HCT116 (cell line): ENCODE results near the gene RENBP. TPM values are rescaled to one million over a fixed set of nuclear protein-coding genes. Genes with fewer than 3 reads are reported as not detected.

ENCODE experiments used
- ATAC-seq: fragments of 200-7000 bp; cut with Tn5 transposase; 2 replicates; pipeline ENCODE4 v1.9.1; 2020; ENCODE audit warnings: mild to moderate bottlenecking, moderate library complexity
- BruUV-seq: library from RNA; stranded (reverse); fragments of 400-500 nt; replicated peaks from 2 replicates; lab custom pipeline; 2021; lab: Mats Ljungman, UMichigan
- CTCF ChIA-PET: fragments of 300-600 bp; sonication (Branson Sonifier 250); formaldehyde crosslinking; loops from one replicate; lab custom pipeline; 2021; ENCODE audit warnings: antibody characterized with exemption; lab: Charles Lee
- POLR2A ChIA-PET: fragments of 300-600, 350-600 bp; sonication (Branson Sonifier 250); formaldehyde crosslinking; loops from one replicate; lab custom pipeline; 2021; ENCODE audit warnings: antibody characterized with exemption; lab: Charles Lee
- RAD21 ChIA-PET, 2 experiments: fragments of 300-600 bp; sonication (Branson Sonifier 250); formaldehyde crosslinking; loops; one replicate each; lab custom pipeline; 2023; ENCODE audit warnings: low total read pairs in 2 of 2; ENCODE audit not compliant: uncharacterized antibody in 2 of 2, unreplicated experiment in 2 of 2, low non-redundant PET in 1 of 2; lab: Charles Lee
- DNase-seq: peaks from one replicate; pipeline ENCODE4 v3.0.0-alpha.2; 2010; ENCODE audit warnings: low read depth, low spot score
- H2AFZ ChIP-seq: fragments of 200-600 bp; shearing (Covaris generic), sonication (generic); 2 replicates; pipeline ENCODE4 v1.6.1; 2017; ENCODE audit warnings: low read depth, mixed run types, mixed read lengths, antibody characterized with exemption, low read length; ENCODE audit not compliant: poor library complexity, severe bottlenecking
- H3K27ac ChIP-seq: 2 replicates; pipeline ENCODE4 v1.5.1; 2012; ENCODE audit warnings: low read depth, low read length
- H3K27me3 ChIP-seq: fragments of 200-600 bp; sonication (generic); 2 replicates; pipeline ENCODE4 v1.6.1; 2016; ENCODE audit warnings: mixed run types, low read length, mixed read lengths; ENCODE audit not compliant: insufficient read depth
- H3K36me3 ChIP-seq, 2 experiments: fragments of 200-500 bp in 1 of 2; fragments of 200-600 bp in 1 of 2; sonication (Bioruptor generic) in 1 of 2; sonication (generic) in 1 of 2; 2 replicates each; pipeline versions ENCODE4 v1.5.1 to v1.6.1; 2014 to 2016; ENCODE audit warnings: low read length in 2 of 2, inconsistent platforms in 1 of 2, mixed read lengths in 1 of 2, mixed run types in 1 of 2; ENCODE audit not compliant: insufficient read depth in 2 of 2, control insufficient read depth in 1 of 2
- H3K4me1 ChIP-seq, 2 experiments: fragments of 200-600 bp in 1 of 2; sonication (generic) in 1 of 2; 2 replicates each; pipeline versions ENCODE4 v1.5.1 to v1.6.1; 2012 to 2017; ENCODE audit warnings: low read length in 2 of 2, inconsistent platforms in 1 of 2, mild to moderate bottlenecking in 1 of 2, mixed read lengths in 1 of 2, mixed run types in 1 of 2, moderate library complexity in 1 of 2; ENCODE audit not compliant: insufficient read depth in 2 of 2, control insufficient read depth in 1 of 2
- H3K4me2 ChIP-seq: fragments of 200-600 bp; sonication (generic); 2 replicates; pipeline ENCODE4 v1.6.1; 2017; ENCODE audit warnings: mixed run types, low read length, mixed read lengths
- H3K4me3 ChIP-seq, 2 experiments: fragments of 200-600 bp in 1 of 2; sonication (generic) in 1 of 2; replicated peaks in 1 of 2; 2 replicates each; pipeline ENCODE4 v1.5.1; 2011 to 2016; ENCODE audit warnings: low read length in 2 of 2, control low read depth in 1 of 2, low read depth in 1 of 2, mild to moderate bottlenecking in 1 of 2, mixed read lengths in 1 of 2, mixed run types in 1 of 2
- H3K79me2 ChIP-seq: fragments of 200-600 bp; sonication (generic); 2 replicates; pipeline ENCODE4 v1.6.1; 2017; ENCODE audit warnings: mild to moderate bottlenecking, mixed run types, low read length, moderate library complexity, mixed read lengths; ENCODE audit not compliant: insufficient read depth
- H3K9ac ChIP-seq: fragments of 200-600 bp; sonication (generic); 2 replicates; pipeline ENCODE4 v1.6.1; 2016; ENCODE audit warnings: low read length, mixed read lengths
- H3K9me2 ChIP-seq: fragments of 200-600 bp; sonication (generic), shearing (Covaris generic); 2 replicates; pipeline ENCODE4 v1.6.1; 2017; ENCODE audit warnings: mixed run types, mild to moderate bottlenecking, moderate library complexity; ENCODE audit not compliant: insufficient read depth
- H3K9me3 ChIP-seq, 2 experiments: fragments of 200-500 bp in 1 of 2; fragments of 200-600 bp in 1 of 2; sonication (Bioruptor generic) in 1 of 2; sonication (generic) in 1 of 2; 2 replicates each; pipeline ENCODE4 v1.6.1; 2014 to 2017; ENCODE audit warnings: low read length in 2 of 2, mixed read lengths in 2 of 2, inconsistent platforms in 1 of 2, low read depth in 1 of 2, mild to moderate bottlenecking in 1 of 2, mixed run types in 1 of 2, moderate library complexity in 1 of 2; ENCODE audit not compliant: control insufficient read depth in 1 of 2, insufficient read depth in 1 of 2
- H4K20me1 ChIP-seq: fragments of 200-600 bp; sonication (generic), shearing (Covaris generic); 2 replicates; pipeline ENCODE4 v1.6.1; 2017; ENCODE audit warnings: mixed run types, mild to moderate bottlenecking, moderate library complexity; ENCODE audit not compliant: insufficient read depth
- CEBPB ChIP-seq: IDR thresholded peaks from 2 replicates; pipeline ENCODE4 v1.6.1; 2012; ENCODE audit warnings: low read depth
- CTCF ChIP-seq, 3 experiments: fragments of 200-600 bp in 1 of 3; sonication (generic) in 1 of 3; IDR thresholded peaks in 2 of 3; conservative IDR thresholded peaks in 1 of 3; 2 replicates each; pipeline ENCODE4 v1.5.1; 2012 to 2017; ENCODE audit warnings: low read depth in 2 of 3, low read length in 2 of 3, antibody characterized with exemption in 1 of 3, borderline replicate concordance in 1 of 3, control low read depth in 1 of 3, mild to moderate bottlenecking in 1 of 3, mixed read lengths in 1 of 3, mixed run types in 1 of 3, moderate library complexity in 1 of 3; ENCODE audit not compliant: insufficient read depth in 1 of 3
- EGR1 ChIP-seq: IDR thresholded peaks from 2 replicates; pipeline ENCODE4 v1.6.1; 2012; ENCODE audit warnings: low read depth
- ELF1 ChIP-seq: IDR thresholded peaks from 2 replicates; pipeline ENCODE4 v1.6.1; 2012; ENCODE audit warnings: low read depth, borderline replicate concordance
- EZH2phosphoT487 ChIP-seq: fragments of 200-600 bp; IDR thresholded peaks from 2 replicates; pipeline ENCODE4 v1.6.1; 2018; ENCODE audit warnings: antibody characterized with exemption, borderline replicate concordance
- FOSL1 ChIP-seq: IDR thresholded peaks from 2 replicates; pipeline ENCODE4 v1.6.1; 2012; ENCODE audit warnings: low read depth
- JUND ChIP-seq: IDR thresholded peaks from 2 replicates; pipeline ENCODE4 v1.6.1; 2012
- POLR2AphosphoS5 ChIP-seq: IDR thresholded peaks from 2 replicates; pipeline ENCODE4 v1.6.1; 2011; ENCODE audit warnings: mild to moderate bottlenecking, low read depth, low read length, moderate library complexity
- RAD21 ChIP-seq: IDR thresholded peaks from 2 replicates; pipeline ENCODE4 v1.6.1; 2012; ENCODE audit warnings: low read depth, mild to moderate bottlenecking
- REST ChIP-seq: IDR thresholded peaks from 2 replicates; pipeline ENCODE4 v1.6.1; 2012; ENCODE audit warnings: low read depth
- SIN3A ChIP-seq: IDR thresholded peaks from 2 replicates; pipeline ENCODE4 v1.6.1; 2012; ENCODE audit warnings: low read depth
- SP1 ChIP-seq: IDR thresholded peaks from 2 replicates; pipeline ENCODE4 v1.6.1; 2012; ENCODE audit warnings: low read depth
- SRF ChIP-seq: IDR thresholded peaks from 2 replicates; pipeline ENCODE4 v1.6.1; 2012; ENCODE audit warnings: low read depth
- TCF7L2 ChIP-seq: IDR thresholded peaks from 2 replicates; pipeline ENCODE4 v1.7.0; 2011; ENCODE audit warnings: borderline replicate concordance, inconsistent platforms; ENCODE audit not compliant: insufficient read depth, insufficient read length; ENCODE audit errors: extremely low read depth
- YY1 ChIP-seq: IDR thresholded peaks from 2 replicates; pipeline ENCODE4 v1.6.1; 2011; ENCODE audit warnings: low read length, low read depth, moderate library complexity, mild to moderate bottlenecking; ENCODE audit not compliant: insufficient replicate concordance; ENCODE audit errors: extremely low read depth
- ZFX ChIP-seq: fragments of 450-650 bp; IDR thresholded peaks from 2 replicates; pipeline ENCODE4 v1.6.1; 2017
- ZNF274 ChIP-seq: fragments of 200-500 bp; sonication (Bioruptor generic); IDR thresholded peaks from 2 replicates; pipeline ENCODE4 v1.6.1; 2014; ENCODE audit warnings: mild to moderate bottlenecking, low read depth, low read length, inconsistent platforms
- intact Hi-C: fragments of 100-400 bp; cut with micrococcal nuclease; formaldehyde crosslinking; loops from 2 replicates; pipeline ENCODE4 v1.10.0; 2022
- total RNA-seq: library from RNA; stranded (reverse); gene quantifications from one replicate; pipeline ENCODE4 v1.2.1, GENCODE V29; 2021; ENCODE audit not compliant: unreplicated experiment
- TF ChIP-seq, protein P1 (sequence below): IDR thresholded peaks from 2 replicates; pipeline ENCODE4 v1.6.1; 2012

The RENBP gene
- total RNA-seq, 1 experiment from 2014 or later, result 1.3 TPM

GRCh38 chrX:153968754-153969124, 24.3 kb upstream of the RENBP start:
- intact Hi-C loops, result no loop called here
- H3K9ac ChIP-seq, result no peak overlapping the region
- peaks cover 9 to 18% of the 10 kb centered on the region in 2 experiments for H3K4me1 ChIP-seq
- no peak overlapping the region for H3K4me2 ChIP-seq
- peak overlapping the region; percentile 33; the same call in 1 of the 2 replicates for H3K27ac ChIP-seq
- POLR2A ChIA-PET, result no interaction called here
- RAD21 ChIA-PET, result interaction anchor here in 1 of 2 experiments (0.6 kb wide), 1 partner anchor 132 kb away, joined by 5 read pairs; no protein-coding TSS in a partner anchor
- no peaks in the 10 kb centered on the region for H3K27me3 ChIP-seq
- H3K4me3 ChIP-seq, result no peak overlapping the region
- no peak overlapping the region for H2AFZ ChIP-seq
- peaks cover 0 to 11% of the 10 kb centered on the region in 2 experiments; a peak in 1 of 4 replicates for H3K36me3 ChIP-seq
- no peaks in the 10 kb centered on the region for H4K20me1 ChIP-seq
- H3K9me2 ChIP-seq, result no peaks in the 10 kb centered on the region
- no peak for DNase-seq
- BruUV-seq, result no TSS peak
- no peak for TF ChIP-seq SRF
- no peak for TF ChIP-seq SP1
- no peak for TF ChIP-seq ZNF274
- TF ChIP-seq POLR2AphosphoS5, result no peak
- TF ChIP-seq ZFX, result no peak
- no peak for TF ChIP-seq FOSL1
- no peak for TF ChIP-seq YY1
- TF ChIP-seq TCF7L2, result no peak
- no peak for TF ChIP-seq ELF1
- no peak for TF ChIP-seq SIN3A
- TF ChIP-seq, protein P1, sequence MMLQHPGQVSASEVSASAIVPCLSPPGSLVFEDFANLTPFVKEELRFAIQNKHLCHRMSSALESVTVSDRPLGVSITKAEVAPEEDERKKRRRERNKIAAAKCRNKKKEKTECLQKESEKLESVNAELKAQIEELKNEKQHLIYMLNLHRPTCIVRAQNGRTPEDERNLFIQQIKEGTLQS, result no peak
- no peak for TF ChIP-seq CTCF (IDR thresholded peaks at IDR 0.05 in 2 of 3, conservative IDR thresholded peaks at IDR 0.05 in 1 of 3; ENCODE audit: borderline replicate concordance in 1 of 3, insufficient read depth in 1 of 3, low read depth in 2 of 3, low read length in 2 of 3)
- TF ChIP-seq EZH2phosphoT487, result no peak
- TF ChIP-seq EGR1, result no peak
- no peak for TF ChIP-seq JUND
- no peak for TF ChIP-seq CEBPB
- TF ChIP-seq RAD21, result no peak
- no peak for TF ChIP-seq REST
- TF ChIP-seq, all 23 proteins: peak for 0
- Histone ChIP-seq H3K79me2 (peaks cover 80% of the 10 kb centered on the region), H3K9me3 (no peaks in the 10 kb centered on the region)
- no peak for ATAC-seq
- CTCF ChIA-PET, result no interaction called here
